PC-9 (cell line): ENCODE results near the gene MAOA. TPM values are rescaled to one million over a fixed set of nuclear protein-coding genes. Genes with fewer than 3 reads are reported as not detected.

ENCODE experiments used
- Bru-seq: library from RNA; stranded (reverse); fragments of 400-500 nt; gene quantifications from one replicate; lab custom pipeline; 2021; lab: Mats Ljungman, UMichigan
- BruChase-seq, 2 experiments: library from RNA; stranded (reverse); fragments of 400-500 nt; gene quantifications; one replicate each; lab custom pipeline; 2021; lab: Mats Ljungman, UMichigan
- BruUV-seq: library from RNA; stranded (reverse); fragments of 400-500 nt; replicated peaks from 2 replicates; lab custom pipeline; 2021; lab: Mats Ljungman, UMichigan
- CTCF ChIA-PET: fragments of 300-600 bp; sonication (Branson Sonifier 250); formaldehyde crosslinking; loops from one replicate; lab custom pipeline; 2022; ENCODE audit warnings: antibody characterized with exemption; lab: Charles Lee
- POLR2A ChIA-PET: fragments of 300-600 bp; sonication (Branson Sonifier 250); formaldehyde crosslinking; loops from one replicate; lab custom pipeline; 2022; ENCODE audit warnings: antibody characterized with exemption; ENCODE audit not compliant: unreplicated experiment; lab: Charles Lee
- DNase-seq, 2 experiments: peaks; one replicate each; pipeline versions ENCODE4 v3.0.0 to v3.0.0-alpha.2; 2015 to 2022; ENCODE audit warnings: mixed read lengths in 1 of 2
- H2AFZ ChIP-seq: fragments of 200-600 bp; sonication (generic); 2 replicates; pipeline ENCODE4 v1.8.1; 2017; ENCODE audit warnings: antibody characterized with exemption
- H3F3A ChIP-seq: fragments of 200-600 bp; sonication (generic); 2 replicates; pipeline ENCODE4 v1.8.1; 2017; ENCODE audit warnings: antibody characterized with exemption, mild to moderate bottlenecking, low read depth; ENCODE audit not compliant: insufficient read depth
- H3K27ac ChIP-seq: fragments of 200-600 bp; sonication (generic); 2 replicates; pipeline ENCODE4 v1.6.1; 2016; ENCODE audit warnings: mixed run types
- H3K27me3 ChIP-seq: fragments of 200-600 bp; sonication (generic); 2 replicates; pipeline ENCODE4 v1.6.1; 2016; ENCODE audit warnings: low read depth, mixed run types; ENCODE audit not compliant: insufficient read depth
- H3K36me3 ChIP-seq: fragments of 200-600 bp; sonication (generic); 2 replicates; pipeline ENCODE4 v1.6.1; 2016; ENCODE audit warnings: low read depth, mixed run types
- H3K4me1 ChIP-seq: fragments of 200-600 bp; sonication (generic); replicated peaks from 2 replicates; pipeline ENCODE4 v1.6.1; 2016; ENCODE audit warnings: mixed run types; ENCODE audit not compliant: insufficient read depth
- H3K4me2 ChIP-seq: fragments of 200-600 bp; sonication (generic); 2 replicates; pipeline ENCODE4 v1.6.1; 2017; ENCODE audit warnings: mixed run types
- H3K4me3 ChIP-seq: fragments of 200-600 bp; sonication (generic); 2 replicates; pipeline ENCODE4 v1.6.1; 2016; ENCODE audit warnings: mixed run types
- H3K79me2 ChIP-seq: fragments of 200-600 bp; sonication (generic); 2 replicates; pipeline ENCODE4 v1.6.1; 2017; ENCODE audit warnings: low read depth, mixed run types
- H3K9me2 ChIP-seq: fragments of 200-600 bp; sonication (generic); 2 replicates; pipeline ENCODE4 v1.8.1; 2017; ENCODE audit warnings: mild to moderate bottlenecking; ENCODE audit not compliant: insufficient read depth
- H3K9me3 ChIP-seq: fragments of 200-600 bp; sonication (generic); 2 replicates; pipeline ENCODE4 v1.8.1; 2016; ENCODE audit warnings: low read depth; ENCODE audit not compliant: insufficient read depth
- H4K20me1 ChIP-seq: fragments of 200-600 bp; sonication (generic); 2 replicates; pipeline ENCODE4 v1.8.1; 2017; ENCODE audit not compliant: insufficient read depth
- EZH2 ChIP-seq: fragments of 200-600 bp; sonication (generic); IDR thresholded peaks from 2 replicates; pipeline ENCODE4 v1.8.0; 2017; ENCODE audit warnings: antibody characterized with exemption, low read depth
- intact Hi-C: fragments of 100-400 bp; cut with micrococcal nuclease; formaldehyde crosslinking; loops from one replicate; pipeline ENCODE4 v1.10.0; 2022; ENCODE audit not compliant: unreplicated experiment
- long read RNA-seq: library from polyadenylated mRNA; stranded (forward); transcript quantifications from one replicate; pipeline ENCODE4 v2.0.0, GENCODE V29; 2022
- total RNA-seq: library from RNA; stranded (reverse); gene quantifications from 2 replicates; pipeline ENCODE4 v1.2.3, GENCODE V29; 2021
- TF ChIP-seq, protein P1 (sequence below): fragments of 200-600 bp; sonication (generic); conservative IDR thresholded peaks from 2 replicates; pipeline ENCODE4 v1.6.1; 2017; ENCODE audit warnings: mixed run types, antibody characterized with exemption, mild to moderate bottlenecking, moderate library complexity

The MAOA gene
- total RNA-seq: 5.0 and 7.4 TPM in 2 replicates
- percentile 38 among the genes with signal in this experiment for Bru-seq, nascent RNA
- percentile 32 among the genes with signal in this experiment for BruChase-seq, experiment 1, labeled RNA remaining after a 2-hour chase
- percentile 34 among the genes with signal in this experiment for BruChase-seq, experiment 2, labeled RNA remaining after a 6-hour chase
- long read RNA-seq, full-length matches to known transcripts: 6 of 10 reads
- long read RNA-seq, partial matches to known transcripts: 1 of 10 reads
- long read RNA-seq, other reads (novel, unspliced or antisense): 3 of 10 reads

DNA sequence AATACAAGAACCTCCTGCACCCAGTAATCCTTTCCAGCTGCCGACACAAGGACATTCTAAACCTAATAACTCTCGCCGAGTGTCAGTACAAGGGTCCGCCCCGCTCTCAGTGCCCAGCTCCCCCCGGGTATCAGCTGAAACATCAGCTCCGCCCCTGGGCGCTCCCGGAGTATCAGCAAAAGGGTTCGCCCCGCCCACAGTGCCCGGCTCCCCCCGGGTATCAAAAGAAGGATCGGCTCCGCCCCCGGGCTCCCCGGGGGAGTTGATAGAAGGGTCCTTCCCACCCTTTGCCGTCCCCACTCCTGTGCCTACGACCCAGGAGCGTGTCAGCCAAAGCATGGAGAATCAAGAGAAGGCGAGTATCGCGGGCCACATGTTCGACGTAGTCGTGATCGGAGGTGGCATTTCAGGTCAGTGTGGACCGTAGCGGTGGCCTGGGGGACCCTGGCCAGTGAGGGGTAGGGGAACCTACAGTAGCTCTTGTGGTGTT, at the start of gene MAOA:
Gene MAOA, plus strand, starts transcription at position 295 of the 490 bp plus-strand sequence. Its CDS starts 43 bp downstream, at position 338.
- Histone ChIP-seq H3K4me1 (no peaks in the 10 kb centered on the region), H3K4me2 (peak within 1 kb of the TSS; percentile 75), H2AFZ (peak within 1 kb of the TSS; percentile 69; the same call in 1 of the 2 replicates), H3K9me2 (no peaks in the 10 kb centered on the region), H3K4me3 (peak within 1 kb of the TSS; percentile 56), H3K9me3 (no peaks in the 10 kb centered on the region), H3K27ac (peak within 1 kb of the TSS; percentile 80; the same call in 1 of the 2 replicates), H4K20me1 (no peaks in the 10 kb centered on the region), H3K36me3 (no peaks in the 10 kb centered on the region), H3K27me3 (no peaks in the 10 kb centered on the region), H3F3A (no peaks in the 10 kb centered on the region), H3K79me2 (no peaks in the 10 kb centered on the region)
- POLR2A ChIA-PET: interaction anchor here (0.5 kb wide), 1 partner anchor 773 kb away, joined by 3 read pairs; no protein-coding TSS in a partner anchor
- no TSS peak for BruUV-seq
- DNase-seq: peak in 1 of 2 experiments; percentile 44
- intact Hi-C loops: loop anchor here (10.0 kb wide), 2 partner anchors 89 to 101 kb away; no protein-coding TSS in a partner anchor
- CTCF ChIA-PET: no interaction called here
- TF ChIP-seq, protein P1, sequence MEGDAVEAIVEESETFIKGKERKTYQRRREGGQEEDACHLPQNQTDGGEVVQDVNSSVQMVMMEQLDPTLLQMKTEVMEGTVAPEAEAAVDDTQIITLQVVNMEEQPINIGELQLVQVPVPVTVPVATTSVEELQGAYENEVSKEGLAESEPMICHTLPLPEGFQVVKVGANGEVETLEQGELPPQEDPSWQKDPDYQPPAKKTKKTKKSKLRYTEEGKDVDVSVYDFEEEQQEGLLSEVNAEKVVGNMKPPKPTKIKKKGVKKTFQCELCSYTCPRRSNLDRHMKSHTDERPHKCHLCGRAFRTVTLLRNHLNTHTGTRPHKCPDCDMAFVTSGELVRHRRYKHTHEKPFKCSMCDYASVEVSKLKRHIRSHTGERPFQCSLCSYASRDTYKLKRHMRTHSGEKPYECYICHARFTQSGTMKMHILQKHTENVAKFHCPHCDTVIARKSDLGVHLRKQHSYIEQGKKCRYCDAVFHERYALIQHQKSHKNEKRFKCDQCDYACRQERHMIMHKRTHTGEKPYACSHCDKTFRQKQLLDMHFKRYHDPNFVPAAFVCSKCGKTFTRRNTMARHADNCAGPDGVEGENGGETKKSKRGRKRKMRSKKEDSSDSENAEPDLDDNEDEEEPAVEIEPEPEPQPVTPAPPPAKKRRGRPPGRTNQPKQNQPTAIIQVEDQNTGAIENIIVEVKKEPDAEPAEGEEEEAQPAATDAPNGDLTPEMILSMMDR: no peak
- no peak for TF ChIP-seq EZH2

DNA sequence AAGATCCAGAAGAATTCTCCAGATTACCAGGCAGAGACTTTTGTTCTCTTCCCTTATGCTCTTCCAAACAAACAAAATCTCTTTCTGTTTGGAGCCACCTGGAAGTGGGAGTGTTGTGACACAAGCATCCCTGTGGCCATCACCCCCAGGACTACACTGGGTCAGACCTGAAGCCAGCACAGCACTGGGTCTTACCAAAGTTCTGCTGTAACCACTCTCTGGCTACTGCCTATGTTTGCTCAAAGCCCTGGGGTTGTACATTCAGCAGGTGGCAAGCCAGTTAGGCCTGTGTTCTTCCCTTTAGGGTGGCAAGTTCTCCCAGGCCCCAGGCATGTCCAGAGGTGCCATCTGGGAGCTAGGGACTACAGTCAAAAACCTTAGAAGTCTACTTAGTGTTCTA, 43.7 kb upstream of the MAOA start:
- Histone ChIP-seq H2AFZ (no peak overlapping the region), H3K4me2 (no peak overlapping the region), H3F3A (no peaks in the 10 kb centered on the region), H3K9me3 (no peaks in the 10 kb centered on the region), H3K36me3 (no peaks in the 10 kb centered on the region), H4K20me1 (no peaks in the 10 kb centered on the region), H3K27ac (no peak overlapping the region), H3K4me3 (no peak overlapping the region), H3K79me2 (no peaks in the 10 kb centered on the region), H3K9me2 (no peaks in the 10 kb centered on the region), H3K4me1 (no peaks in the 10 kb centered on the region), H3K27me3 (no peaks in the 10 kb centered on the region)
- ChIA-PET POLR2A (no interaction called here), CTCF (no interaction called here)
- TF ChIP-seq, protein P1: no peak
- no peak for TF ChIP-seq EZH2
- BruUV-seq: no TSS peak
- intact Hi-C loops: no loop called here
- no peak for DNase-seq

DNA sequence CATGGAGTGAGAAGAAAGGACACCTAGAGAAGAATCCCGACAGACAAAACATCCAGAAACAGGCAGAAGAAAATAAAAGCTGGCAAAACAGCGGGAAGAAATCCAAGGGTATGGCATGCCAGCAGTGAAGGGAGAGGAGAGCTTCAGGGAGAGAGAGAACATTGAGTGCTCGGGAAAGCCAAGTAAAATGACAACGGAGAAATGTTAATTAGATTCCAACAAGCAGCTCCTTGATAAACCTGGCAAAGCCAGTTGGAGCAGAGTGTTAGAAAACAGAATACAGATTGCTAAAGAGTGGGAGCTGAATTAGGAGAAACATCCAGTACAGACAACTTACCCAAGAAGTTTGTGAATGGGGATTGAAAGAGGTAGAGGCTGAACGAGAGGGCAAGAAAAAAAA, 40.4 kb upstream of the MAOA start:
- Histone ChIP-seq H3K9me3 (no peaks in the 10 kb centered on the region), H3K27ac (no peak overlapping the region), H3K9me2 (no peaks in the 10 kb centered on the region), H3K4me1 (no peaks in the 10 kb centered on the region), H3K36me3 (no peaks in the 10 kb centered on the region), H3K79me2 (no peaks in the 10 kb centered on the region), H3K27me3 (no peaks in the 10 kb centered on the region), H4K20me1 (no peaks in the 10 kb centered on the region), H3F3A (no peaks in the 10 kb centered on the region), H3K4me2 (no peak overlapping the region), H2AFZ (no peak overlapping the region), H3K4me3 (no peak overlapping the region)
- no peak for TF ChIP-seq EZH2
- TF ChIP-seq, protein P1: no peak
- DNase-seq: no peak
- POLR2A ChIA-PET: no interaction called here
- BruUV-seq: no TSS peak
- CTCF ChIA-PET: no interaction called here
- intact Hi-C loops: no loop called here
